Osteoblast (primary cell): ENCODE measurements around the gene OR4K1. TPM values are rescaled to one million over a fixed set of nuclear protein-coding genes. Genes with fewer than 3 reads are reported as not detected.
"Not testable (repeated sequence)": the region's sequence is repeated elsewhere in the genome, so short reads cannot be mapped to it uniquely, and the experiment has no call there.

Source experiments
- DNase-seq: peaks from one replicate; pipeline ENCODE4 v3.0.0; 2011; ENCODE audit warnings: low spot score, mixed read lengths; ENCODE audit not compliant: insufficient read length; ENCODE audit errors: missing footprints
- H2AFZ ChIP-seq: 2 replicates; pipeline ENCODE4 v1.6.0; 2011; ENCODE audit warnings: mild to moderate bottlenecking, low read length
- H3K27ac ChIP-seq: 2 replicates; pipeline ENCODE4 v1.5.1; 2011; ENCODE audit warnings: mild to moderate bottlenecking, low read depth, low read length, moderate library complexity
- H3K27me3 ChIP-seq: 2 replicates; pipeline ENCODE4 v1.6.0; 2012; ENCODE audit warnings: mild to moderate bottlenecking, control low read depth, inconsistent platforms, low read length, moderate library complexity; ENCODE audit not compliant: insufficient read depth
- H3K36me3 ChIP-seq: 2 replicates; pipeline ENCODE4 v1.5.1; 2011; ENCODE audit warnings: mild to moderate bottlenecking, low read length, control low read depth, moderate library complexity; ENCODE audit not compliant: insufficient read depth
- H3K4me1 ChIP-seq: 2 replicates; pipeline ENCODE4 v1.5.1; 2011; ENCODE audit warnings: mild to moderate bottlenecking, low read length, control low read depth, moderate library complexity; ENCODE audit not compliant: insufficient read depth
- H3K4me2 ChIP-seq: 2 replicates; pipeline ENCODE4 v1.6.0; 2011; ENCODE audit warnings: mild to moderate bottlenecking, low read length; ENCODE audit not compliant: insufficient read depth
- H3K4me3 ChIP-seq: fragments of 200-600 bp; sonication (generic); 3 replicates; pipeline ENCODE4 v1.5.1; 2012; ENCODE audit warnings: mild to moderate bottlenecking, low read length, inconsistent platforms; ENCODE audit not compliant: insufficient read depth
- H3K79me2 ChIP-seq: 2 replicates; pipeline ENCODE4 v1.6.0; 2012; ENCODE audit warnings: mild to moderate bottlenecking, low read length, control low read depth, inconsistent platforms; ENCODE audit not compliant: insufficient read depth
- H3K9me3 ChIP-seq: 2 replicates; pipeline ENCODE4 v1.5.1; 2011; ENCODE audit warnings: low read depth, low read length, control low read depth
- H4K20me1 ChIP-seq: 2 replicates; pipeline ENCODE4 v1.6.0; 2012; ENCODE audit warnings: mild to moderate bottlenecking, low read length, control low read depth; ENCODE audit not compliant: insufficient read depth
- total RNA-seq: library from RNA; depleted of rRNA; stranded (reverse); fragments of >200 nt; gene quantifications from 2 replicates; pipeline ENCODE4 v1.2.3, GENCODE V29; 2012
- TF ChIP-seq, protein P1 (sequence below): IDR thresholded peaks from 2 replicates; pipeline ENCODE4 v1.5.1; 2011; ENCODE audit warnings: mild to moderate bottlenecking, low read depth, low read length, moderate library complexity; ENCODE audit errors: extremely low read depth

OR4K1 gene
- total RNA-seq, 1 donor: not detected

DNA sequence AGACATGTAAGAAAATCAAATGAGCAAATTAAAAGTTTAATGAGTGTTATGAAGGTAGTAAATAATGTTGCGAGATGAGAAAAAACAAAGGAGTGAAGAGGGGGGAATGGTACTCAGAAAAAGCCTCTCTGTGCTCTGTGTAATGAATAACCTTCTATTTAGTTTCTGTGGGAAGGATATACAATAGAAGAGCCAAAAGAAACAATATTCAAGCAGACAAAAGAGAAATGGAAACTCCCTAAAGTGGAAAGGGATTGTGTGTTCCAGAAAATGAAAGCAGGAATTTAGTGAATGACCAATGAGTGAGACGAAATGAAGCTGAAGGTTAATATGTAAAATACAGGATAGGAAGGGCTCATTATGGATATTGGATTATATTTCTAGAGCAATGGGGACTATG lies 18.5 kb downstream of the OR4K1 start:
- Histone ChIP-seq H3K36me3 (no peaks in the 10 kb centered on the region), H4K20me1 (no peaks in the 10 kb centered on the region), H3K27ac (no peak overlapping the region), H3K79me2 (no peaks in the 10 kb centered on the region), H2AFZ (no peak overlapping the region), H3K9me3 (no peaks in the 10 kb centered on the region), H3K4me2 (no peak overlapping the region), H3K4me1 (no peaks in the 10 kb centered on the region), H3K27me3 (no peaks in the 10 kb centered on the region), H3K4me3 (no peak overlapping the region)
- TF ChIP-seq, protein P1, sequence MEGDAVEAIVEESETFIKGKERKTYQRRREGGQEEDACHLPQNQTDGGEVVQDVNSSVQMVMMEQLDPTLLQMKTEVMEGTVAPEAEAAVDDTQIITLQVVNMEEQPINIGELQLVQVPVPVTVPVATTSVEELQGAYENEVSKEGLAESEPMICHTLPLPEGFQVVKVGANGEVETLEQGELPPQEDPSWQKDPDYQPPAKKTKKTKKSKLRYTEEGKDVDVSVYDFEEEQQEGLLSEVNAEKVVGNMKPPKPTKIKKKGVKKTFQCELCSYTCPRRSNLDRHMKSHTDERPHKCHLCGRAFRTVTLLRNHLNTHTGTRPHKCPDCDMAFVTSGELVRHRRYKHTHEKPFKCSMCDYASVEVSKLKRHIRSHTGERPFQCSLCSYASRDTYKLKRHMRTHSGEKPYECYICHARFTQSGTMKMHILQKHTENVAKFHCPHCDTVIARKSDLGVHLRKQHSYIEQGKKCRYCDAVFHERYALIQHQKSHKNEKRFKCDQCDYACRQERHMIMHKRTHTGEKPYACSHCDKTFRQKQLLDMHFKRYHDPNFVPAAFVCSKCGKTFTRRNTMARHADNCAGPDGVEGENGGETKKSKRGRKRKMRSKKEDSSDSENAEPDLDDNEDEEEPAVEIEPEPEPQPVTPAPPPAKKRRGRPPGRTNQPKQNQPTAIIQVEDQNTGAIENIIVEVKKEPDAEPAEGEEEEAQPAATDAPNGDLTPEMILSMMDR: no peak
- no peak for DNase-seq

- not testable (repeated sequence) for H2AFZ ChIP-seq, H4K20me1 ChIP-seq, DNase-seq, H3K79me2 ChIP-seq, H3K27ac ChIP-seq, H3K4me2 ChIP-seq, H3K4me1 ChIP-seq, H3K27me3 ChIP-seq, H3K4me3 ChIP-seq, H3K36me3 ChIP-seq, H3K9me3 ChIP-seq
Observed at GRCh38 chr14:19969735-19970134, 39.0 kb downstream of the OR4K1 start.

DNA sequence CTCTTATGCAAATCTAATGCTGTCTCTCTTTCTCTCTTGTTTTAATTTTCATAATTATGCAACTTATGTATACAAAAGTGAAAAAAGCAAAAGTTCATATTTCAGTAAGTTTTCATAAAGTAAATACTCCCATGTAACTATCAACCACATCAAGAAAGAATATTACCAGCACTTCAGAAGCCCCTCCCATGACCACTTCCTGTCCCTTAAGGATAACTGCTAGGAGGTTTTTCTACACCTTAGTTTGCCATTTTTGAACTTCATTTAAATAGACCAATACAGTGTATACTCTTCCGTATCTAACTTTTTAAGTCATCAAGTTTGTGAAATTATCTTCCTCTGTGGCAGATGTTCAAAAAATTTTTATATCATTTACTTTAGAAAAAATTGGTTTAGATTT lies 44.1 kb downstream of the OR4K1 start:
- no peaks in the 10 kb centered on the region for H3K9me3 ChIP-seq
- no peaks in the 10 kb centered on the region for H3K4me1 ChIP-seq
- TF ChIP-seq, protein P1: no peak
- no peak overlapping the region for H3K4me3 ChIP-seq
- H3K36me3 ChIP-seq: no peaks in the 10 kb centered on the region
- no peak overlapping the region for H3K27ac ChIP-seq
- no peak for DNase-seq
- H4K20me1 ChIP-seq: no peaks in the 10 kb centered on the region
- H3K4me2 ChIP-seq: no peak overlapping the region
- H2AFZ ChIP-seq: no peak overlapping the region
- H3K79me2 ChIP-seq: no peaks in the 10 kb centered on the region
- no peaks in the 10 kb centered on the region for H3K27me3 ChIP-seq

GRCh38 chr14:19975291-19975690 lies 44.6 kb downstream of the OR4K1 start, which contains the start of gene OR4K15:
OR4K15 (plus strand) TSS chr14:19975591; CDS start chr14:19975591, 0 bp downstream.
- H3K27ac ChIP-seq: no peak within 1 kb of the TSS
- H2AFZ ChIP-seq: no peak within 1 kb of the TSS
- no peak for DNase-seq
- H3K79me2 ChIP-seq: no peaks in the 10 kb centered on the region
- H3K27me3 ChIP-seq: no peaks in the 10 kb centered on the region
- no peaks in the 10 kb centered on the region for H3K36me3 ChIP-seq
- no peak within 1 kb of the TSS for H3K4me2 ChIP-seq
- no peaks in the 10 kb centered on the region for H3K4me1 ChIP-seq
- TF ChIP-seq, protein P1: no peak
- H3K4me3 ChIP-seq: no peak within 1 kb of the TSS
- H3K9me3 ChIP-seq: no peaks in the 10 kb centered on the region
- H4K20me1 ChIP-seq: no peaks in the 10 kb centered on the region

Other genes with a start within 250 kb of the OR4K1 start
- 0.29 TPM in 1 of 2 replicates, not detected in the other for gene OR11H2, start 217.0 kb upstream of the OR4K1 start, total RNA-seq
- not detected in 2 replicates for gene OR4Q3, start 187.3 kb upstream of the OR4K1 start, total RNA-seq
- gene OR4M1, start 157.4 kb upstream of the OR4K1 start, total RNA-seq: not detected in 2 replicates
- under 0.01 TPM in 1 of 2 replicates, not detected in the other for gene OR4N2, start 127.1 kb upstream of the OR4K1 start, total RNA-seq
- gene OR4K2, start 55.8 kb upstream of the OR4K1 start, total RNA-seq: not detected in 2 replicates
- not detected in 2 replicates for gene OR4K5, start 10.3 kb upstream of the OR4K1 start, total RNA-seq
- gene OR4K15, start 44.7 kb downstream of the OR4K1 start, total RNA-seq: not detected in 2 replicates
- gene OR4Q2, start 71.2 kb downstream of the OR4K1 start, total RNA-seq: not detected in 2 replicates
- gene OR4K14, start 88.4 kb downstream of the OR4K1 start, total RNA-seq: not detected in 2 replicates
- gene OR4K13, start 105.1 kb downstream of the OR4K1 start, total RNA-seq: not detected in 2 replicates
- gene OR4L1, start 129.1 kb downstream of the OR4K1 start, total RNA-seq: not detected in 2 replicates
- gene OR4K17, start 179.8 kb downstream of the OR4K1 start, total RNA-seq: not detected in 2 replicates
- not detected in 2 replicates for gene OR4N5, start 207.9 kb downstream of the OR4K1 start, total RNA-seq